HEK293 (cell line): ENCODE measurements around the gene CPNE1.

Experiments
- CTCF ChIA-PET: fragments of 350-600 bp; formaldehyde crosslinking; extraction: SDS; loops from one replicate; lab custom pipeline; 2021; ENCODE audit warnings: antibody characterized with exemption; lab: Yijun Ruan, JAX
- POLR2A ChIA-PET: fragments of 300-600 bp; formaldehyde crosslinking; extraction: SDS; loops from one replicate; lab custom pipeline; 2020; ENCODE audit warnings: antibody characterized with exemption, inconsistent platforms; lab: Yijun Ruan, JAX
- H3K27ac ChIP-seq: fragments of 200-500 bp; sonication (Bioruptor generic); 2 replicates; pipeline ENCODE4 v1.5.1; 2014; ENCODE audit warnings: low read depth, low read length, control low read depth, inconsistent platforms; ENCODE audit errors: extremely low read depth
- H3K36me3 ChIP-seq, 2 experiments: fragments of 200-500 bp in 1 of 2; sonication (Bioruptor generic) in 1 of 2; 1 replicate in 1 of 2; 2 replicates in 1 of 2; pipeline ENCODE4 v1.5.1; 2014 to 2017; ENCODE audit warnings: inconsistent platforms in 2 of 2, low read length in 2 of 2; ENCODE audit not compliant: control insufficient read depth in 2 of 2, insufficient read depth in 1 of 2
- H3K4me1 ChIP-seq: fragments of 200-500 bp; sonication (Bioruptor generic); 2 replicates; pipeline ENCODE4 v1.5.1; 2014; ENCODE audit warnings: mild to moderate bottlenecking, low read length, inconsistent platforms; ENCODE audit not compliant: control insufficient read depth, insufficient read depth
- H3K4me3 ChIP-seq: 2 replicates; pipeline ENCODE4 v1.5.1; 2011; ENCODE audit warnings: low read depth, mild to moderate bottlenecking, control low read depth, low read length, moderate library complexity
- H3K9me3 ChIP-seq: fragments of 200-500 bp; sonication (Bioruptor generic); 2 replicates; pipeline ENCODE4 v1.5.1; 2014; ENCODE audit warnings: low read depth, low read length, inconsistent platforms; ENCODE audit not compliant: control insufficient read depth, insufficient read depth
- FEZF1 ChIP-seq: fragments of 450-650 bp; formaldehyde crosslinking; IDR thresholded peaks from 2 replicates; pipeline ENCODE4 v1.5.1; 2016; ENCODE audit warnings: missing biosample characterization, missing genetic modification characterization
- GLIS1 ChIP-seq: fragments of 450-650 bp; formaldehyde crosslinking; IDR thresholded peaks from 2 replicates; pipeline ENCODE4 v1.5.1; 2016; ENCODE audit warnings: missing biosample characterization, missing genetic modification characterization
- IKZF3 ChIP-seq: fragments of 450-650 bp; IDR thresholded peaks from 2 replicates; pipeline ENCODE4 v1.5.0; 2018; ENCODE audit warnings: missing biosample characterization, mild to moderate bottlenecking, missing genetic modification characterization, moderate library complexity
- KLF1 ChIP-seq: fragments of 450-650 bp; formaldehyde crosslinking; IDR thresholded peaks from 2 replicates; pipeline ENCODE4 v1.5.1; 2016; ENCODE audit warnings: missing biosample characterization, missing genetic modification characterization
- KLF9 ChIP-seq: fragments of 450-650 bp; formaldehyde crosslinking; IDR thresholded peaks from 2 replicates; pipeline ENCODE4 v1.5.1; 2016; ENCODE audit warnings: missing biosample characterization, missing genetic modification characterization, low read depth
- TCF7L2 ChIP-seq: IDR thresholded peaks from 2 replicates; pipeline ENCODE4 v1.6.1; 2011; ENCODE audit warnings: low read depth, mild to moderate bottlenecking, inconsistent platforms, low read length, moderate library complexity, borderline replicate concordance
- ZBTB20 ChIP-seq: fragments of 450-650 bp; formaldehyde crosslinking; IDR thresholded peaks from 2 replicates; pipeline ENCODE4 v1.5.1; 2016; ENCODE audit warnings: missing biosample characterization, missing genetic modification characterization
- ZBTB48 ChIP-seq: fragments of 450-650 bp; formaldehyde crosslinking; IDR thresholded peaks from 2 replicates; pipeline ENCODE4 v1.5.1; 2016; ENCODE audit warnings: missing biosample characterization, missing genetic modification characterization
- ZIC2 ChIP-seq: fragments of 450-650 bp; formaldehyde crosslinking; IDR thresholded peaks from 2 replicates; pipeline ENCODE4 v1.5.1; 2016; ENCODE audit warnings: missing biosample characterization, missing genetic modification characterization
- ZNF140 ChIP-seq: fragments of 450-650 bp; formaldehyde crosslinking; IDR thresholded peaks from 2 replicates; pipeline ENCODE4 v1.5.1; 2016; ENCODE audit warnings: missing biosample characterization, missing genetic modification characterization
- ZNF221 ChIP-seq: fragments of 450-650 bp; formaldehyde crosslinking; IDR thresholded peaks from 2 replicates; pipeline ENCODE4 v1.5.1; 2017; ENCODE audit warnings: missing biosample characterization, missing genetic modification characterization, borderline replicate concordance
- ZNF266 ChIP-seq: fragments of 450-650 bp; formaldehyde crosslinking; IDR thresholded peaks from 2 replicates; pipeline ENCODE4 v1.5.1; 2016; ENCODE audit warnings: missing biosample characterization, missing genetic modification characterization, low read depth
- ZNF335 ChIP-seq: fragments of 450-650 bp; formaldehyde crosslinking; conservative IDR thresholded peaks from 2 replicates; pipeline ENCODE4 v1.5.1; 2016; ENCODE audit warnings: missing biosample characterization, missing genetic modification characterization
- ZNF350 ChIP-seq: fragments of 450-650 bp; formaldehyde crosslinking; IDR thresholded peaks from 2 replicates; pipeline ENCODE4 v1.5.0; 2017; ENCODE audit warnings: missing biosample characterization, mild to moderate bottlenecking, missing genetic modification characterization
- ZNF391 ChIP-seq: fragments of 450-650 bp; formaldehyde crosslinking; IDR thresholded peaks from 2 replicates; pipeline ENCODE4 v1.5.1; 2016; ENCODE audit warnings: low read depth, missing biosample characterization, missing genetic modification characterization, borderline replicate concordance
- ZNF529 ChIP-seq: fragments of 450-650 bp; formaldehyde crosslinking; IDR thresholded peaks from 2 replicates; pipeline ENCODE4 v1.5.1; 2017; ENCODE audit warnings: missing genetic modification characterization, missing biosample characterization; ENCODE audit not compliant: insufficient replicate concordance
- ZNF548 ChIP-seq: fragments of 450-650 bp; formaldehyde crosslinking; IDR thresholded peaks from 2 replicates; pipeline ENCODE4 v1.5.1; 2016; ENCODE audit warnings: missing biosample characterization, missing genetic modification characterization
- ZNF600 ChIP-seq: fragments of 450-650 bp; formaldehyde crosslinking; IDR thresholded peaks from 2 replicates; pipeline ENCODE4 v1.5.1; 2016; ENCODE audit warnings: missing biosample characterization, missing genetic modification characterization
- ZNF792 ChIP-seq: fragments of 450-650 bp; formaldehyde crosslinking; IDR thresholded peaks from 2 replicates; pipeline ENCODE4 v1.5.1; 2016; ENCODE audit warnings: missing biosample characterization, missing genetic modification characterization
- TF ChIP-seq, protein P1 (sequence below): fragments of 450-650 bp; formaldehyde crosslinking; IDR thresholded peaks from 2 replicates; pipeline ENCODE4 v1.5.1; 2016; ENCODE audit warnings: missing biosample characterization, missing genetic modification characterization
- TF ChIP-seq, protein P2 (sequence below): fragments of 450-650 bp; formaldehyde crosslinking; IDR thresholded peaks from 2 replicates; pipeline ENCODE4 v1.5.1; 2017; ENCODE audit warnings: missing biosample characterization, missing genetic modification characterization
- TF ChIP-seq, protein P3 (sequence below): fragments of 450-650 bp; IDR thresholded peaks from 2 replicates; pipeline ENCODE4 v1.5.1; 2018; ENCODE audit warnings: missing biosample characterization, missing genetic modification characterization
- TF ChIP-seq, protein P4 (sequence below): IDR thresholded peaks from 2 replicates; pipeline ENCODE4 v1.6.1; 2011; ENCODE audit warnings: mild to moderate bottlenecking, low read depth, low read length, borderline replicate concordance
- TF ChIP-seq, protein P5 (sequence below): fragments of 450-650 bp; formaldehyde crosslinking; IDR thresholded peaks from 2 replicates; pipeline ENCODE4 v1.5.1; 2016; ENCODE audit warnings: missing biosample characterization, missing genetic modification characterization
- TF ChIP-seq, protein P6 (sequence below): fragments of 450-650 bp; formaldehyde crosslinking; IDR thresholded peaks from 2 replicates; pipeline ENCODE4 v1.5.1; 2016; ENCODE audit warnings: missing biosample characterization, missing genetic modification characterization

Gene CPNE1

DNA sequence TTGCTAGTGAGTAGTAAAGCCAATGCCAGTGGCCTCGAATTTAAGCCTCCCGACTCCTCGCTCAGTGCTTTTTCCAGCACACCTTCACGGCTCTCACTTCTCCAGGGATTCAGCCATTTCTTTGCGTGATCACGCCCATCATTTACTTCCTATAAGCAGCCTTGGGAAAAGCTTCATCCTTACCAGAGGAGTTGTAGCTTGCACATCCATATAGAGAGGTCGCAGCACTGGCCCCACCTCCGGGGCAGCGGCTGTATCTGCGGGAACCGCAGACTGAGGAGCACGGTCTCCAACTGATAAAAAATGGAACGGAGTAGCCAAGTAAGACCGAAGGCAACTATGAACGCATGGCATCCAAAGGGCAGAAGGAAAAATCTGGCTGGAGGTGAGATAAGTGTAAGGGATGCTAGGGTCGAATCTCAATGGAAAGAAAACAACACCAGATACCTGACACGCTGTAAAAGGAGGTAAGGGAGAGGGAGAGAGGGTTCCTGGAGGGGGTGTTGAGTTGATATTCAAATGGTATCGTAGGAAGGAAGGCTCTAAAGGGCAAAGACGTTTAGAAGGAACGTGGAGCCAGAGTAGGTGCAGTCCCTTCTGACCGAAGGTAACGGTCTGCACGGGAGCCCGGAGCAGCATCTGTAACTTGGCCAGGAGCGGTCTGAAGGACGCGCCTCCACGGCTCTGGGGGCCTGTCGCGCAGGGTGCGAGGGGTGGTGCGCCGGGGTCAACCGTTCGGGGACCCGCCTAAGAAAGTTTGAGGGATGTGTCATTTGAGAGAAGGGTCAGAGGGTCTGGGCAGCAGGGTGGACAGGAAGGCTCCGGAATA lies 33.8 kb upstream of the CPNE1 start:
- Histone ChIP-seq H3K36me3 (peaks cover 4 to 53% of the 10 kb centered on the region in 2 experiments; a peak in 2 of 3 replicates), H3K4me1 (0 out of 2 replicates have a peak, but pooled peaks cover 4% of the 10 kb centered on the region), H3K27ac (peak overlapping the region; percentile 90), H3K4me3 (peak overlapping the region; percentile 75), H3K9me3 (no peaks in the 10 kb centered on the region)
- POLR2A ChIA-PET: interaction anchor here (0.5 to 6.2 kb wide), 9 partner anchors 12 to 256 kb away, joined by 3 to 27 read pairs (median 3); partner anchors contain the start of genes RBM39, SCAND1 and SPAG4
- CTCF ChIA-PET: interaction anchor here (0.6 kb wide), 1 partner anchor 27 kb away, joined by 4 read pairs; no protein-coding TSS in a partner anchor
- TF ChIP-seq TCF7L2: no peak
- no peak for TF ChIP-seq ZNF350 (tag by site-specific recombination)
- TF ChIP-seq, protein P1, sequence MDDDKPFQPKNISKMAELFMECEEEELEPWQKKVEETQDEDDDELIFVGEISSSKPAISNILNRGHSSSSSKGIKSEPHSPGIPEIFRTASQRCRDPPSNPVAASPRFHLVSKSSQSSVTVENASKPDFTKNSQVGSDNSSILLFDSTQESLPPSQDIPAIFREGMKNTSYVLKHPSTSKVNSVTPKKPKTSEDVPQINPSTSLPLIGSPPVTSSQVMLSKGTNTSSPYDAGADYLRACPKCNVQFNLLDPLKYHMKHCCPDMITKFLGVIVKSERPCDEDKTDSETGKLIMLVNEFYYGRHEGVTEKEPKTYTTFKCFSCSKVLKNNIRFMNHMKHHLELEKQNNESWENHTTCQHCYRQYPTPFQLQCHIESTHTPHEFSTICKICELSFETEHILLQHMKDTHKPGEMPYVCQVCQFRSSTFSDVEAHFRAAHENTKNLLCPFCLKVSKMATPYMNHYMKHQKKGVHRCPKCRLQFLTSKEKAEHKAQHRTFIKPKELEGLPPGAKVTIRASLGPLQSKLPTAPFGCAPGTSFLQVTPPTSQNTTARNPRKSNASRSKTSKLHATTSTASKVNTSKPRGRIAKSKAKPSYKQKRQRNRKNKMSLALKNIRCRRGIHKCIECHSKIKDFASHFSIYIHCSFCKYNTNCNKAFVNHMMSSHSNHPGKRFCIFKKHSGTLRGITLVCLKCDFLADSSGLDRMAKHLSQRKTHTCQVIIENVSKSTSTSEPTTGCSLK: 0 out of 2 replicates have a peak, but pooled peaks have one; percentile 45
- TF ChIP-seq ZNF792 (tag by site-specific recombination): no peak
- no peak for TF ChIP-seq KLF1 (tag by site-specific recombination)
- no peak for TF ChIP-seq ZNF529
- TF ChIP-seq ZBTB20 (tag by site-specific recombination): peak; percentile 39; the same call in 1 of the 2 replicates
- no peak for TF ChIP-seq ZNF548 (tag by site-specific recombination)
- peak; percentile 89 for TF ChIP-seq ZNF600
- no peak for TF ChIP-seq ZIC2 (tag by site-specific recombination)
- TF ChIP-seq, protein P2, sequence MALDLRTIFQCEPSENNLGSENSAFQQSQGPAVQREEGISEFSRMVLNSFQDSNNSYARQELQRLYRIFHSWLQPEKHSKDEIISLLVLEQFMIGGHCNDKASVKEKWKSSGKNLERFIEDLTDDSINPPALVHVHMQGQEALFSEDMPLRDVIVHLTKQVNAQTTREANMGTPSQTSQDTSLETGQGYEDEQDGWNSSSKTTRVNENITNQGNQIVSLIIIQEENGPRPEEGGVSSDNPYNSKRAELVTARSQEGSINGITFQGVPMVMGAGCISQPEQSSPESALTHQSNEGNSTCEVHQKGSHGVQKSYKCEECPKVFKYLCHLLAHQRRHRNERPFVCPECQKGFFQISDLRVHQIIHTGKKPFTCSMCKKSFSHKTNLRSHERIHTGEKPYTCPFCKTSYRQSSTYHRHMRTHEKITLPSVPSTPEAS (tag by site-specific recombination): no peak
- no peak for TF ChIP-seq IKZF3 (tag by site-specific recombination)
- TF ChIP-seq, protein P3, sequence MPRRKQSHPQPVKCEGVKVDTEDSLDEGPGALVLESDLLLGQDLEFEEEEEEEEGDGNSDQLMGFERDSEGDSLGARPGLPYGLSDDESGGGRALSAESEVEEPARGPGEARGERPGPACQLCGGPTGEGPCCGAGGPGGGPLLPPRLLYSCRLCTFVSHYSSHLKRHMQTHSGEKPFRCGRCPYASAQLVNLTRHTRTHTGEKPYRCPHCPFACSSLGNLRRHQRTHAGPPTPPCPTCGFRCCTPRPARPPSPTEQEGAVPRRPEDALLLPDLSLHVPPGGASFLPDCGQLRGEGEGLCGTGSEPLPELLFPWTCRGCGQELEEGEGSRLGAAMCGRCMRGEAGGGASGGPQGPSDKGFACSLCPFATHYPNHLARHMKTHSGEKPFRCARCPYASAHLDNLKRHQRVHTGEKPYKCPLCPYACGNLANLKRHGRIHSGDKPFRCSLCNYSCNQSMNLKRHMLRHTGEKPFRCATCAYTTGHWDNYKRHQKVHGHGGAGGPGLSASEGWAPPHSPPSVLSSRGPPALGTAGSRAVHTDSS: no peak
- TF ChIP-seq, protein P4, sequence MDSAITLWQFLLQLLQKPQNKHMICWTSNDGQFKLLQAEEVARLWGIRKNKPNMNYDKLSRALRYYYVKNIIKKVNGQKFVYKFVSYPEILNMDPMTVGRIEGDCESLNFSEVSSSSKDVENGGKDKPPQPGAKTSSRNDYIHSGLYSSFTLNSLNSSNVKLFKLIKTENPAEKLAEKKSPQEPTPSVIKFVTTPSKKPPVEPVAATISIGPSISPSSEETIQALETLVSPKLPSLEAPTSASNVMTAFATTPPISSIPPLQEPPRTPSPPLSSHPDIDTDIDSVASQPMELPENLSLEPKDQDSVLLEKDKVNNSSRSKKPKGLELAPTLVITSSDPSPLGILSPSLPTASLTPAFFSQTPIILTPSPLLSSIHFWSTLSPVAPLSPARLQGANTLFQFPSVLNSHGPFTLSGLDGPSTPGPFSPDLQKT: no peak
- TF ChIP-seq, protein P5, sequence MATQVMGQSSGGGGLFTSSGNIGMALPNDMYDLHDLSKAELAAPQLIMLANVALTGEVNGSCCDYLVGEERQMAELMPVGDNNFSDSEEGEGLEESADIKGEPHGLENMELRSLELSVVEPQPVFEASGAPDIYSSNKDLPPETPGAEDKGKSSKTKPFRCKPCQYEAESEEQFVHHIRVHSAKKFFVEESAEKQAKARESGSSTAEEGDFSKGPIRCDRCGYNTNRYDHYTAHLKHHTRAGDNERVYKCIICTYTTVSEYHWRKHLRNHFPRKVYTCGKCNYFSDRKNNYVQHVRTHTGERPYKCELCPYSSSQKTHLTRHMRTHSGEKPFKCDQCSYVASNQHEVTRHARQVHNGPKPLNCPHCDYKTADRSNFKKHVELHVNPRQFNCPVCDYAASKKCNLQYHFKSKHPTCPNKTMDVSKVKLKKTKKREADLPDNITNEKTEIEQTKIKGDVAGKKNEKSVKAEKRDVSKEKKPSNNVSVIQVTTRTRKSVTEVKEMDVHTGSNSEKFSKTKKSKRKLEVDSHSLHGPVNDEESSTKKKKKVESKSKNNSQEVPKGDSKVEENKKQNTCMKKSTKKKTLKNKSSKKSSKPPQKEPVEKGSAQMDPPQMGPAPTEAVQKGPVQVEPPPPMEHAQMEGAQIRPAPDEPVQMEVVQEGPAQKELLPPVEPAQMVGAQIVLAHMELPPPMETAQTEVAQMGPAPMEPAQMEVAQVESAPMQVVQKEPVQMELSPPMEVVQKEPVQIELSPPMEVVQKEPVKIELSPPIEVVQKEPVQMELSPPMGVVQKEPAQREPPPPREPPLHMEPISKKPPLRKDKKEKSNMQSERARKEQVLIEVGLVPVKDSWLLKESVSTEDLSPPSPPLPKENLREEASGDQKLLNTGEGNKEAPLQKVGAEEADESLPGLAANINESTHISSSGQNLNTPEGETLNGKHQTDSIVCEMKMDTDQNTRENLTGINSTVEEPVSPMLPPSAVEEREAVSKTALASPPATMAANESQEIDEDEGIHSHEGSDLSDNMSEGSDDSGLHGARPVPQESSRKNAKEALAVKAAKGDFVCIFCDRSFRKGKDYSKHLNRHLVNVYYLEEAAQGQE (tag by site-specific recombination): peak; percentile 11; the same call in 1 of the 2 replicates
- TF ChIP-seq ZNF391 (tag by site-specific recombination): no peak
- TF ChIP-seq, protein P6, sequence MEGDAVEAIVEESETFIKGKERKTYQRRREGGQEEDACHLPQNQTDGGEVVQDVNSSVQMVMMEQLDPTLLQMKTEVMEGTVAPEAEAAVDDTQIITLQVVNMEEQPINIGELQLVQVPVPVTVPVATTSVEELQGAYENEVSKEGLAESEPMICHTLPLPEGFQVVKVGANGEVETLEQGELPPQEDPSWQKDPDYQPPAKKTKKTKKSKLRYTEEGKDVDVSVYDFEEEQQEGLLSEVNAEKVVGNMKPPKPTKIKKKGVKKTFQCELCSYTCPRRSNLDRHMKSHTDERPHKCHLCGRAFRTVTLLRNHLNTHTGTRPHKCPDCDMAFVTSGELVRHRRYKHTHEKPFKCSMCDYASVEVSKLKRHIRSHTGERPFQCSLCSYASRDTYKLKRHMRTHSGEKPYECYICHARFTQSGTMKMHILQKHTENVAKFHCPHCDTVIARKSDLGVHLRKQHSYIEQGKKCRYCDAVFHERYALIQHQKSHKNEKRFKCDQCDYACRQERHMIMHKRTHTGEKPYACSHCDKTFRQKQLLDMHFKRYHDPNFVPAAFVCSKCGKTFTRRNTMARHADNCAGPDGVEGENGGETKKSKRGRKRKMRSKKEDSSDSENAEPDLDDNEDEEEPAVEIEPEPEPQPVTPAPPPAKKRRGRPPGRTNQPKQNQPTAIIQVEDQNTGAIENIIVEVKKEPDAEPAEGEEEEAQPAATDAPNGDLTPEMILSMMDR (tag by site-specific recombination): no peak
- TF ChIP-seq ZNF335 (tag by site-specific recombination): peak; percentile 92
- TF ChIP-seq GLIS1 (tag by site-specific recombination): no peak; the same call in 1 of the 2 replicates
- TF ChIP-seq ZBTB48 (tag by site-specific recombination): peak; percentile 69; the same call in 1 of the 2 replicates
- no peak for TF ChIP-seq ZNF221 (tag by site-specific recombination)
- TF ChIP-seq FEZF1 (tag by site-specific recombination): no peak
- peak; percentile 11; the same call in 1 of the 2 replicates for TF ChIP-seq KLF9 (tag by site-specific recombination)
- TF ChIP-seq ZNF140 (tag by site-specific recombination): no peak
- no peak for TF ChIP-seq ZNF266
